H9 (cell line): ENCODE results near the gene CFDP1. TPM values are rescaled to one million over a fixed set of nuclear protein-coding genes. Genes with fewer than 3 reads are reported as not detected.

Source experiments
- DNase-seq: peaks from one replicate; pipeline ENCODE4 v3.0.0-alpha.2; 2017
- H2AFZ ChIP-seq: one replicate; pipeline ENCODE4 v1.6.1; 2013; ENCODE audit warnings: mild to moderate bottlenecking, low read length, control low read depth, moderate library complexity
- H2AK5ac ChIP-seq: 2 replicates; pipeline ENCODE4 v1.6.1; 2013; ENCODE audit warnings: low read length, control low read depth, mixed read lengths; ENCODE audit not compliant: insufficient read length
- H2BK120ac ChIP-seq: one replicate; pipeline ENCODE4 v1.6.1; 2013; ENCODE audit warnings: low read depth, mild to moderate bottlenecking, low read length, control low read depth, inconsistent platforms; ENCODE audit not compliant: poor library complexity, severe bottlenecking
- H2BK12ac ChIP-seq: 2 replicates; pipeline ENCODE4 v1.6.1; 2013; ENCODE audit warnings: low read length, control low read depth, mixed read lengths, low read depth; ENCODE audit not compliant: insufficient read length
- H2BK15ac ChIP-seq: 2 replicates; pipeline ENCODE4 v1.6.1; 2013; ENCODE audit warnings: low read depth, low read length, control low read depth
- H2BK20ac ChIP-seq: one replicate; pipeline ENCODE4 v1.6.1; 2013; ENCODE audit warnings: low read depth, mild to moderate bottlenecking, low read length, control low read depth, inconsistent platforms; ENCODE audit not compliant: poor library complexity, severe bottlenecking
- H2BK5ac ChIP-seq: 2 replicates; pipeline ENCODE4 v1.6.1; 2013; ENCODE audit warnings: low read length, control low read depth, mixed read lengths; ENCODE audit not compliant: insufficient read length
- H3K14ac ChIP-seq: 2 replicates; pipeline ENCODE4 v1.6.1; 2013; ENCODE audit warnings: low read length, control low read depth; ENCODE audit not compliant: insufficient read depth
- H3K18ac ChIP-seq: 2 replicates; pipeline ENCODE4 v1.6.1; 2013; ENCODE audit warnings: low read depth, mild to moderate bottlenecking, mixed read lengths, low read length, control low read depth; ENCODE audit not compliant: insufficient read length
- H3K23ac ChIP-seq: 2 replicates; pipeline ENCODE4 v1.6.1; 2013; ENCODE audit warnings: low read length, control low read depth, mixed read lengths, low read depth; ENCODE audit not compliant: insufficient read length
- H3K23me2 ChIP-seq: 2 replicates; pipeline ENCODE4 v1.6.1; 2013; ENCODE audit warnings: low read depth, mild to moderate bottlenecking, mixed read lengths, low read length, control low read depth; ENCODE audit not compliant: insufficient read length, poor library complexity, severe bottlenecking
- H3K27ac ChIP-seq: 2 replicates; pipeline ENCODE4 v1.5.1; 2013; ENCODE audit warnings: low read length, control low read depth, mixed read lengths, low read depth; ENCODE audit not compliant: insufficient read length
- H3K27me3 ChIP-seq: 2 replicates; pipeline ENCODE4 v1.6.1; 2013; ENCODE audit warnings: low read length, control low read depth, inconsistent platforms; ENCODE audit not compliant: insufficient read depth
- H3K4ac ChIP-seq: 2 replicates; pipeline ENCODE4 v1.6.1; 2013; ENCODE audit warnings: low read depth, mild to moderate bottlenecking, control low read depth, inconsistent platforms, low read length, moderate library complexity
- H3K4me1 ChIP-seq: 2 replicates; pipeline ENCODE4 v1.6.1; 2013; ENCODE audit warnings: low read length, control low read depth, inconsistent platforms; ENCODE audit not compliant: insufficient read depth
- H3K4me2 ChIP-seq: 2 replicates; pipeline ENCODE4 v1.6.1; 2013; ENCODE audit warnings: low read length, control low read depth, mixed read lengths; ENCODE audit not compliant: insufficient read length, insufficient read depth
- H3K56ac ChIP-seq: 2 replicates; pipeline ENCODE4 v1.6.1; 2013; ENCODE audit warnings: low read depth, mild to moderate bottlenecking, mixed read lengths, low read length, control low read depth; ENCODE audit not compliant: insufficient read length
- H3K79me1 ChIP-seq: 2 replicates; pipeline ENCODE4 v1.6.1; 2013; ENCODE audit warnings: low read depth, mild to moderate bottlenecking, moderate library complexity, low read length, control low read depth, inconsistent platforms; ENCODE audit not compliant: insufficient read depth, poor library complexity, severe bottlenecking
- H3K79me2 ChIP-seq: 2 replicates; pipeline ENCODE4 v1.6.1; 2013; ENCODE audit warnings: low read length, control low read depth, inconsistent platforms; ENCODE audit not compliant: insufficient read depth
- H3K9ac ChIP-seq: 2 replicates; pipeline ENCODE4 v1.6.1; 2013; ENCODE audit warnings: low read length, control low read depth, mixed read lengths; ENCODE audit not compliant: insufficient read length; ENCODE audit errors: extremely low read depth
- H3K9me3 ChIP-seq: one replicate; pipeline ENCODE4 v1.6.1; 2013; ENCODE audit warnings: low read depth, low read length, inconsistent platforms; ENCODE audit not compliant: control insufficient read depth
- H3T11ph ChIP-seq: one replicate; pipeline ENCODE4 v1.6.1; 2013; ENCODE audit warnings: mild to moderate bottlenecking, low read length, control low read depth, inconsistent platforms
- H4K20me1 ChIP-seq: one replicate; pipeline ENCODE4 v1.6.1; 2013; ENCODE audit not compliant: control insufficient read depth, insufficient read length, insufficient read depth
- H4K5ac ChIP-seq: 2 replicates; pipeline ENCODE4 v1.6.1; 2013; ENCODE audit warnings: low read depth, mild to moderate bottlenecking, mixed read lengths, low read length, control low read depth; ENCODE audit not compliant: insufficient read length
- H4K8ac ChIP-seq: replicated peaks from 2 replicates; pipeline ENCODE4 v1.6.1; 2013; ENCODE audit warnings: low read length, control low read depth, mixed read lengths, low read depth; ENCODE audit not compliant: insufficient read length
- H4K91ac ChIP-seq: 2 replicates; pipeline ENCODE4 v1.6.1; 2013; ENCODE audit warnings: low read depth, mild to moderate bottlenecking, moderate library complexity, mixed read lengths, low read length, control low read depth; ENCODE audit not compliant: insufficient read length
- H3K27ac Mint-ChIP-seq, 3 experiments: 2 replicates in 2 of 3; 3 replicates in 1 of 3; pipeline ENCODE4 v1.8.0; 2020 to 2021; ENCODE audit warnings: mixed read lengths in 3 of 3, mild to moderate bottlenecking in 1 of 3, moderate library complexity in 1 of 3
- H3K27me3 Mint-ChIP-seq: 2 replicates; pipeline ENCODE4 v1.8.0; 2021; ENCODE audit warnings: low read depth, mild to moderate bottlenecking, moderate library complexity, mixed read lengths
- H3K36me3 Mint-ChIP-seq, 3 experiments: 2 replicates in 2 of 3; 3 replicates in 1 of 3; pipeline ENCODE4 v1.8.0; 2020 to 2021; ENCODE audit warnings: low read depth in 3 of 3, mixed read lengths in 3 of 3; ENCODE audit not compliant: insufficient read depth in 1 of 3
- H3K4me1 Mint-ChIP-seq, 2 experiments: 2 replicates each; pipeline ENCODE4 v1.8.0; 2020; ENCODE audit warnings: mixed read lengths in 2 of 2
- H3K4me3 Mint-ChIP-seq, 2 experiments: 2 replicates in 1 of 2; 3 replicates in 1 of 2; pipeline ENCODE4 v1.8.0; 2020 to 2021; ENCODE audit warnings: mild to moderate bottlenecking in 2 of 2, mixed read lengths in 2 of 2, moderate library complexity in 1 of 2
- H3K9me3 Mint-ChIP-seq, 2 experiments: 2 replicates in 1 of 2; 3 replicates in 1 of 2; pipeline ENCODE4 v1.8.0; 2020; ENCODE audit warnings: mild to moderate bottlenecking in 2 of 2, mixed read lengths in 2 of 2, moderate library complexity in 1 of 2
- CTCF ChIP-seq: fragments of 200-600 bp; sonication (generic); conservative IDR thresholded peaks from 3 replicates; pipeline ENCODE4 v1.8.0; 2021; ENCODE audit warnings: antibody characterized with exemption, mild to moderate bottlenecking
- WGBS: extraction: QIAGEN DNeasy Blood & Tissue Kit; methylation state at CpG from one replicate; pipeline ENCODE4 v1.1.7; 2013; ENCODE audit warnings: missing lambda C conversion rate, low lambda C conversion rate, mixed read lengths; ENCODE audit not compliant: insufficient read length; ENCODE audit errors: extremely low coverage; 5-methylcytosine and 5-hydroxymethylcytosine counted together
- total RNA-seq: library from RNA; stranded (reverse); gene quantifications from 2 replicates; pipeline ENCODE4 v1.2.1, GENCODE V29; 2021

Gene CFDP1
- total RNA-seq, 1 experiment from 2014 or later: 89.2 TPM

DNA sequence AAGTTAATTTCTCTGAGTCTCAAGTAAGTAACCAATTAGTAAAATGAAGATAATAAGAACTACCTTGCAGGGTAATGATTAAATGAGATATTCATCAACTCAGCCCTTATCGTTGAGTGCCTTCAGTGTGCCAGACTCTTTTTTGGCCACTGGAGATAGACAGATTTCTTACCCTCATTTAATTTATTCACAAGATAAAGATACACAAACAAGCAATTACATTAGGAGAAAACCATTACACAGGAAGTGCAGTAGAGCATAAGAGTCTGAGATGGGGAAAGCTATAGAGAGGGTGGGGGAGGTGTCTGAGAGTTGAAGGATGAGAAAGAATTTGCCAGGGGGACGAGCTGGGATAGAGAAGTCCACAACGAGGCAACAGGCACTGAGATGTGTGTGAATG, 109.4 kb downstream of the CFDP1 start:
- no peak overlapping the region for H2BK5ac ChIP-seq
- DNase-seq: no peak
- WGBS: no CpG with 5 or more reads among the region's 3 CpGs
- H3K9me3 Mint-ChIP-seq: no peaks in the 10 kb centered on the region
- H3K27ac ChIP-seq: no peak overlapping the region
- H2BK15ac ChIP-seq: no peak overlapping the region
- no peak overlapping the region for H3K9ac ChIP-seq
- peak overlapping the region in 1 of 3 experiments; percentile 2; a peak in 2 of 7 replicates for H3K27ac Mint-ChIP-seq
- no peak overlapping the region for H3K56ac ChIP-seq
- peaks cover 10 to 13% of the 10 kb centered on the region in 2 experiments for H3K4me1 Mint-ChIP-seq
- H2BK12ac ChIP-seq: no peak overlapping the region
- H2AFZ ChIP-seq: no peak overlapping the region
- peaks cover 0 to 5% (median 2%) of the 10 kb centered on the region in 3 experiments; a peak in 2 of 7 replicates for H3K36me3 Mint-ChIP-seq
- no peak for TF ChIP-seq CTCF
- H3T11ph ChIP-seq: no peak overlapping the region
- H3K14ac ChIP-seq: no peak overlapping the region
- H3K27me3 Mint-ChIP-seq: no peaks in the 10 kb centered on the region
- H4K5ac ChIP-seq: no peak overlapping the region
- no peak overlapping the region for H3K23ac ChIP-seq
- no peak overlapping the region for H2AK5ac ChIP-seq
- no peaks in the 10 kb centered on the region for H3K79me1 ChIP-seq
- H3K9me3 ChIP-seq: no peaks in the 10 kb centered on the region
- H3K18ac ChIP-seq: no peak overlapping the region
- no peaks in the 10 kb centered on the region for H3K4me1 ChIP-seq
- no peak overlapping the region for H4K91ac ChIP-seq
- no peaks in the 10 kb centered on the region for H3K79me2 ChIP-seq
- H3K4me3 Mint-ChIP-seq: no peak overlapping the region
- H4K20me1 ChIP-seq: no peaks in the 10 kb centered on the region
- H3K4me2 ChIP-seq: no peak overlapping the region
- no peak overlapping the region for H2BK20ac ChIP-seq
- no peak overlapping the region for H3K4ac ChIP-seq
- no peaks in the 10 kb centered on the region for H3K23me2 ChIP-seq
- no peak overlapping the region for H4K8ac ChIP-seq
- H2BK120ac ChIP-seq: no peak overlapping the region
- H3K27me3 ChIP-seq: no peaks in the 10 kb centered on the region
